K562 (cell line): ENCODE measurements around the gene SERPINA1. TPM values are rescaled to one million over a fixed set of nuclear protein-coding genes. Genes with fewer than 3 reads are reported as not detected.

Source experiments
- ATAC-seq: fragments of 200-7000 bp; cut with Tn5 transposase; 3 replicates; pipeline ENCODE4 v1.9.1; 2020; ENCODE audit warnings: moderate library complexity
- BruUV-seq: library from RNA; stranded (reverse); fragments of 400-500 nt; replicated peaks from 2 replicates; lab custom pipeline; 2021; lab: Mats Ljungman, UMichigan
- CTCF ChIA-PET: fragments of 300-600 bp; formaldehyde crosslinking; extraction: SDS; loops from one replicate; lab custom pipeline; 2021; ENCODE audit warnings: low intra/inter-chr PET ratio; lab: Yijun Ruan, JAX
- POLR2A ChIA-PET: fragments of 300-600, 350-650 bp; sonication (Branson Sonifier 250); formaldehyde crosslinking; extraction: SDS; loops from one replicate; lab custom pipeline; 2021; ENCODE audit warnings: antibody characterized with exemption, inconsistent platforms; lab: Yijun Ruan, JAX
- DNase-seq, 4 experiments: peaks; one replicate each; pipeline versions ENCODE4 v3.0.0 to v3.0.0-alpha.2; 2011 to 2018; ENCODE audit warnings: low spot score in 3 of 4, mixed read lengths in 3 of 4; ENCODE audit errors: extremely low read depth in 1 of 4
- FAIRE-seq: peaks from 2 replicates; lab custom pipeline; 2011; peaks lifted over from hg19 to GRCh38; lab: Jason Lieb, UNC
- H2AFZ ChIP-seq: 2 replicates; pipeline ENCODE4 v1.6.0; 2011; ENCODE audit warnings: low read depth, low read length, control low read depth, inconsistent platforms
- H3K27ac ChIP-seq: fragments of 200-600 bp; 3 replicates; pipeline ENCODE4 v1.8.0; 2011; ENCODE audit warnings: low read depth, mild to moderate bottlenecking, control low read depth, inconsistent platforms, low read length, moderate library complexity, mixed read lengths; ENCODE audit errors: extremely low read depth
- H3K27me3 ChIP-seq, 2 experiments: fragments of 300-600 bp in 1 of 2; 2 replicates in 1 of 2; 3 replicates in 1 of 2; pipeline versions ENCODE4 v1.6.0 to v1.8.0; 2011; ENCODE audit warnings: inconsistent platforms in 2 of 2, low read length in 2 of 2, mild to moderate bottlenecking in 1 of 2, mixed read lengths in 1 of 2, moderate library complexity in 1 of 2; ENCODE audit not compliant: control insufficient read depth in 2 of 2, insufficient read depth in 2 of 2
- H3K36me3 ChIP-seq: fragments of 300-600 bp; 3 replicates; pipeline ENCODE4 v1.8.0; 2011; ENCODE audit warnings: mild to moderate bottlenecking, low read length, inconsistent platforms; ENCODE audit not compliant: control insufficient read depth, insufficient read depth
- H3K4me1 ChIP-seq, 2 experiments: fragments of 200-600 bp in 1 of 2; replicated peaks in 1 of 2; 2 replicates in 1 of 2; 3 replicates in 1 of 2; pipeline versions ENCODE4 v1.5.1 to v1.8.0; 2011; ENCODE audit warnings: inconsistent platforms in 2 of 2, low read length in 2 of 2, mild to moderate bottlenecking in 1 of 2, mixed read lengths in 1 of 2, moderate library complexity in 1 of 2; ENCODE audit not compliant: control insufficient read depth in 2 of 2, insufficient read depth in 2 of 2
- H3K4me2 ChIP-seq: 2 replicates; pipeline ENCODE4 v1.6.1; 2011; ENCODE audit warnings: low read length, control low read depth, inconsistent platforms, mixed read lengths; ENCODE audit not compliant: insufficient read depth
- H3K4me3 ChIP-seq: fragments of 200-600 bp; sonication (generic), shearing (Covaris generic); 2 replicates; pipeline ENCODE4 v1.5.1; 2016; ENCODE audit warnings: control low read depth, inconsistent platforms
- H3K79me2 ChIP-seq: fragments of 200-600 bp; 3 replicates; pipeline ENCODE4 v1.8.0; 2011; ENCODE audit warnings: low read length, inconsistent platforms; ENCODE audit not compliant: control insufficient read depth, insufficient read depth
- H3K9ac ChIP-seq, 2 experiments: 2 replicates each; pipeline versions ENCODE4 v1.6.0 to v1.6.1; 2011; ENCODE audit warnings: low read depth in 2 of 2, low read length in 2 of 2, control low read depth in 1 of 2, inconsistent platforms in 1 of 2, mild to moderate bottlenecking in 1 of 2, mixed read lengths in 1 of 2; ENCODE audit not compliant: insufficient read depth in 1 of 2
- H3K9me1 ChIP-seq: one replicate; pipeline ENCODE4 v1.6.0; 2011; ENCODE audit warnings: inconsistent platforms, mild to moderate bottlenecking, low read length, moderate library complexity; ENCODE audit not compliant: control insufficient read depth, insufficient read depth
- H3K9me3 ChIP-seq: replicated peaks from 2 replicates; pipeline ENCODE4 v1.5.1; 2011; ENCODE audit warnings: low read depth, low read length, inconsistent platforms; ENCODE audit not compliant: control insufficient read depth, insufficient read depth
- H4K20me1 ChIP-seq: replicated peaks from 2 replicates; pipeline ENCODE4 v1.6.1; 2011; ENCODE audit warnings: low read length, inconsistent platforms, mixed read lengths; ENCODE audit not compliant: control insufficient read depth, insufficient read depth
- ATF1 ChIP-seq, 2 experiments: fragments of 450-650 bp in 1 of 2; IDR thresholded peaks; 2 replicates each; pipeline ENCODE4 v1.6.1; 2016; ENCODE audit warnings: missing compliant biosample characterization in 1 of 2, missing genetic modification characterization in 1 of 2
- BCOR ChIP-seq: fragments of 450-650 bp; IDR thresholded peaks from 2 replicates; pipeline ENCODE4 v1.6.1; 2016
- CBX8 ChIP-seq: fragments of 200-600 bp; sonication (generic); IDR thresholded peaks from 2 replicates; pipeline ENCODE4 v1.6.1; 2012; ENCODE audit warnings: borderline replicate concordance, mixed run types, low read depth, mild to moderate bottlenecking, moderate library complexity, mixed read lengths, low read length, control low read depth, inconsistent platforms; ENCODE audit not compliant: poor library complexity, severe bottlenecking; ENCODE audit errors: extremely low read depth
- CHCHD3 ChIP-seq: fragments of 250-450 bp; sonication (Bioruptor Pico); IDR thresholded peaks from 2 replicates; pipeline ENCODE4 v2.1.2; 2022; ENCODE audit warnings: mild to moderate bottlenecking
- CREBBP ChIP-seq: IDR thresholded peaks from one replicate; pipeline ENCODE4 v1.6.1; 2012; ENCODE audit warnings: low read depth, mild to moderate bottlenecking, control low read depth, inconsistent platforms, low read length
- ESRRA ChIP-seq: fragments of 450-650 bp; IDR thresholded peaks from 2 replicates; pipeline ENCODE4 v1.6.1; 2014; ENCODE audit warnings: low read depth, mild to moderate bottlenecking, moderate library complexity, borderline replicate concordance
- ETV5 ChIP-seq: sonication (generic); formaldehyde crosslinking; IDR thresholded peaks from 2 replicates; pipeline ENCODE4 v1.4.0; 2020; ENCODE audit warnings: low read depth, mild to moderate bottlenecking, missing genetic modification reagents
- HLTF ChIP-seq: fragments of 450-650 bp; IDR thresholded peaks from 2 replicates; pipeline ENCODE4 v1.6.1; 2016
- PRDM10 ChIP-seq: fragments of 450-650 bp; IDR thresholded peaks from 2 replicates; pipeline ENCODE4 v1.6.1; 2018; ENCODE audit not compliant: partially characterized antibody
- ZNF316 ChIP-seq: fragments of 450-650 bp; IDR thresholded peaks from 2 replicates; pipeline ENCODE4 v1.6.1; 2016
- ZNF507 ChIP-seq: conservative IDR thresholded peaks from 2 replicates; pipeline ENCODE4 v1.6.1; 2017; ENCODE audit warnings: missing genetic modification characterization, missing compliant biosample characterization
- ZNF695 ChIP-seq: fragments of 450-650 bp; formaldehyde crosslinking; IDR thresholded peaks from 2 replicates; pipeline ENCODE4 v1.4.0; 2020; ENCODE audit warnings: mild to moderate bottlenecking, moderate library complexity
- WGBS: fragments of 100-300 bp; shearing (Covaris generic); methylation state at CpG from one replicate; pipeline ENCODE4 v1.1.6; 2016; ENCODE audit warnings: low coverage, mixed read lengths; ENCODE audit not compliant: insufficient coverage; ENCODE audit errors: missing lambda C conversion rate; 5-methylcytosine and 5-hydroxymethylcytosine counted together
- in situ Hi-C: fragments of 300-500 bp; cut with MboI; formaldehyde crosslinking; loops from 4 replicates; pipeline ENCODE4 v1.15.0; 2018; ENCODE audit warnings: inconsistent platforms, mixed read lengths
- intact Hi-C: fragments of 100-400 bp; cut with micrococcal nuclease; formaldehyde crosslinking; loops from 2 replicates; pipeline ENCODE4 v1.14.2; 2022
- polyA plus RNA-seq, 8 experiments: library from polyadenylated mRNA; depleted of rRNA in 4 of 8; stranded (reverse) in 5 of 8; unstranded in 3 of 8; fragments of >200 nt; fragmentation: Nextera tagmentation in 2 of 8; fragmentation: Illumina TruSeq in 1 of 8; extraction: Ambion mirVana in 2 of 8; extraction: Trizol in 1 of 8; gene quantifications; 2 replicates each; pipeline versions ENCODE4 v1.2.1 to v1.2.3, GENCODE V29; 2011 to 2014; ENCODE audit warnings: inconsistent platforms in 1 of 8, missing spikeins in 1 of 8
- total RNA-seq, 7 experiments: library from RNA; depleted of rRNA in 6 of 7; stranded (reverse); fragments of >200 nt in 6 of 7; fragmentation: Illumina TruSeq in 2 of 7; extraction: Trizol in 2 of 7; gene quantifications; 2 replicates each; pipeline versions ENCODE4 v1.2.1 to v1.2.3, GENCODE V29; 2011 to 2021; ENCODE audit warnings: low replicate concordance in 1 of 7
- TF ChIP-seq, protein P1 (sequence below), 2 experiments: fragments of 450-650 bp; IDR thresholded peaks; 2 replicates each; pipeline ENCODE4 v1.6.1; 2016

Gene SERPINA1
- total and polyA plus RNA-seq, 9 of the 15 experiments (the other 6 are each of a cell fraction or from before 2014, with no cell fraction given), result 4.1 TPM; not detected in 8

DNA sequence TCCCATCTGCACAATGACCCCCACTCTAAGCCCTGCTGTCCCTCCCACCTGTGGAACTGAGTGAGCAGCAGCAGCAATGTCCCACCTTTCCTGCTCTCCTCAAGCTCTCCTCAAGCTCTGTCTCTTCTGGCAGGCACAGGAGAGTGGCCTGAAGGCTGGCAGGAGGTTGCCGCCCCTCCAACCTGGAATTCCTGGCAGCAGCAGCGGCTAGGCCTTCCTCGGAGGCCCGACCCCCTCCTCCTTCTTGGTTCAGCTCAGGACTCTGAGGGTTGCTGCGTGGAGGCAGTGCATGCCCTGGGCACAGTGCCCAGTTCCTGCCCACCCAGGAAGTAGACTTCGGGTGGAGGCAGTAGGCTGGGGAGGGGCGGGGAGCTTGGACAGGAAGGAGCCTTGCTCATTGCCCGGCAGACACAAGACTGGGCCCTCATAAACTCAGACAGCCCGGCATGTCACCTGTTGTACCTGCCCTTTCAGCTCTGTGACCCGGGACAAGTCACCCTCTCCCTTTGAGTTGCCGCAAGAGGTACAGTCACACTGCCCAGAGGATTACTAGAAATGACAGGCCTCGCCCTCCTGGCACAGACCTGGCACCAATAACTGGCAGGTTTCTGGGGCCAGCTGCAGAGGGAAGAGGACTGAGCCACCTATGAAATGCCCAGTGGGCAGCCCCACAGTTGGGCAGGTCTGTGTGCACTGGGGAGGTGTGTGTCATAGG, 2.1 kb upstream of the SERPINA1 start:
- H3K4me2 ChIP-seq, result no peak overlapping the region
- FAIRE-seq, result no peak
- DNase-seq, result no peak
- in situ Hi-C loops (no loop called here), intact Hi-C loops (no loop called here)
- H3K27ac ChIP-seq, result no peak overlapping the region
- H3K9me3 ChIP-seq, result no peaks in the 10 kb centered on the region
- TF ChIP-seq ZNF507 (tag) (no peak), ZNF316 (no peak), PRDM10 (no peak), CREBBP (no peak), CHCHD3 (no peak), ETV5 (no peak), ATF1 (CRISPR knock-in tag; IDR thresholded peaks at IDR 0.05) (no peak), ATF1 (tag; IDR thresholded peaks at IDR 0.05) (no peak), CBX8 (no peak), BCOR (no peak), HLTF (no peak), ZNF695 (no peak), ESRRA (no peak)
- TF ChIP-seq, protein P1, sequence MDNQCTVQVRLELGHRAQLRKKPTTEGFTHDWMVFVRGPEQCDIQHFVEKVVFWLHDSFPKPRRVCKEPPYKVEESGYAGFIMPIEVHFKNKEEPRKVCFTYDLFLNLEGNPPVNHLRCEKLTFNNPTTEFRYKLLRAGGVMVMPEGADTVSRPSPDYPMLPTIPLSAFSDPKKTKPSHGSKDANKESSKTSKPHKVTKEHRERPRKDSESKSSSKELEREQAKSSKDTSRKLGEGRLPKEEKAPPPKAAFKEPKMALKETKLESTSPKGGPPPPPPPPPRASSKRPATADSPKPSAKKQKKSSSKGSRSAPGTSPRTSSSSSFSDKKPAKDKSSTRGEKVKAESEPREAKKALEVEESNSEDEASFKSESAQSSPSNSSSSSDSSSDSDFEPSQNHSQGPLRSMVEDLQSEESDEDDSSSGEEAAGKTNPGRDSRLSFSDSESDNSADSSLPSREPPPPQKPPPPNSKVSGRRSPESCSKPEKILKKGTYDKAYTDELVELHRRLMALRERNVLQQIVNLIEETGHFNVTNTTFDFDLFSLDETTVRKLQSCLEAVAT (IDR thresholded peaks at IDR 0.05), result no peak
- CTCF ChIA-PET, result no interaction called here
- WGBS, result 0% methylated on average over 8 of the region's 12 CpGs
- BruUV-seq, result no TSS peak
- H3K9me1 ChIP-seq, result no peaks in the 10 kb centered on the region
- no peak overlapping the region; a peak in 1 of 4 replicates for H3K9ac ChIP-seq
- H3K4me1 ChIP-seq, result no peaks in the 10 kb centered on the region
- no peaks in the 10 kb centered on the region for H4K20me1 ChIP-seq
- no peak overlapping the region for H3K4me3 ChIP-seq
- no peak for ATAC-seq
- POLR2A ChIA-PET, result interaction anchor here (1.3 kb wide), 1 partner anchor 10 kb away, joined by 3 read pairs; no protein-coding TSS in a partner anchor
- H3K27me3 ChIP-seq, result peaks cover 0 to 5% of the 10 kb centered on the region in 2 experiments; a peak in 1 of 5 replicates
- H3K36me3 ChIP-seq, result no peaks in the 10 kb centered on the region
- H2AFZ ChIP-seq, result no peak overlapping the region
- H3K79me2 ChIP-seq, result no peaks in the 10 kb centered on the region
